DMS 273 (cell line): Measurements from ENCODE around the gene LDAF1.
"Not testable (repeated sequence)": the region's sequence is repeated elsewhere in the genome, so short reads cannot be mapped to it uniquely, and the experiment has no call there.

Experiments used
- DNase-seq: peaks from one replicate; lab custom pipeline; 2025; ENCODE audit not compliant: unreplicated experiment; lab: John Stamatoyannopoulos, UW

Gene LDAF1

GRCh38 chr16:21194771-21195301 lies 36.4 kb downstream of the LDAF1 start:
- DNase-seq, result peak; percentile 81

- not testable (repeated sequence) for DNase-seq
These were observed 36.9 kb downstream of the LDAF1 start for GRCh38 chr16:21195330-21195729.

GRCh38 chr16:21197112-21197511 lies 38.6 kb downstream of the LDAF1 start:
- DNase-seq, result peak; percentile 52

- DNase-seq, result no peak
These were observed 39.1 kb downstream of the LDAF1 start for GRCh38 chr16:21197621-21198020.

GRCh38 chr16:21199607-21200218 lies 41.2 kb downstream of the LDAF1 start:
- DNase-seq, result no peak

- no peak for DNase-seq
These were observed 44.8 kb downstream of the LDAF1 start for GRCh38 chr16:21203155-21203797.

- DNase-seq, result no peak
These were observed 46.8 kb downstream of the LDAF1 start for GRCh38 chr16:21205303-21205702.

- DNase-seq, result no peak
These were observed 48.1 kb downstream of the LDAF1 start for GRCh38 chr16:21206550-21206949.

GRCh38 chr16:21208446-21209230 lies 50.2 kb downstream of the LDAF1 start:
- no peak for DNase-seq

GRCh38 chr16:21211486-21211885 lies 53.0 kb downstream of the LDAF1 start, which contains the start of gene ZP2:
Gene ZP2 (minus strand): TSS chr16:21211574. CDS start chr16:21211547, 27 bp downstream.
- DNase-seq, result no peak

GRCh38 chr16:21214086-21214485 lies 55.6 kb downstream of the LDAF1 start:
- peak; percentile 7 for DNase-seq

GRCh38 chr16:21217121-21217520 lies 58.6 kb downstream of the LDAF1 start:
- no peak for DNase-seq

GRCh38 chr16:21218153-21218552 lies 59.7 kb downstream of the LDAF1 start:
- DNase-seq, result no peak

- DNase-seq, result no peak
These were observed 61.1 kb downstream of the LDAF1 start for GRCh38 chr16:21219551-21219950.

- no peak for DNase-seq
These were observed 64.2 kb downstream of the LDAF1 start for GRCh38 chr16:21222495-21223337.

- no peak for DNase-seq
These were observed 65.3 kb downstream of the LDAF1 start for GRCh38 chr16:21223787-21224186.

GRCh38 chr16:21224800-21225199 lies 66.3 kb downstream of the LDAF1 start:
- no peak for DNase-seq

GRCh38 chr16:21226749-21227148 lies 68.3 kb downstream of the LDAF1 start:
- peak; percentile 47 for DNase-seq

GRCh38 chr16:21227866-21228265 lies 69.4 kb downstream of the LDAF1 start:
- DNase-seq, result no peak

GRCh38 chr16:21228361-21228872 lies 69.9 kb downstream of the LDAF1 start:
- DNase-seq, result no peak
